Hematopoietic multipotent progenitor cell (in vitro differentiated cells): ENCODE results near the gene ZNF839. TPM values are rescaled to one million over a fixed set of nuclear protein-coding genes. Genes with fewer than 3 reads are reported as not detected.

Experiments
- DNase-seq, 3 donors: peaks; one replicate each; pipeline ENCODE4 v3.0.0-alpha.2; 2011 to 2015; ENCODE audit warnings: low read depth in 2 of 3, low spot score in 2 of 3
- total RNA-seq: library from RNA; depleted of rRNA; stranded (reverse); fragments of >200 nt; gene quantifications from one replicate; pipeline ENCODE4 v1.2.3, GENCODE V29; 2012

Gene ZNF839
- total RNA-seq, 1 donor = 8.3 TPM

GRCh38 chr14:102371361-102371760 is 51.8 kb downstream of the ZNF839 start:
- DNase-seq = no peak

GRCh38 chr14:102373110-102373509 is 53.6 kb downstream of the ZNF839 start:
- DNase-seq = no peak

GRCh38 chr14:102374264-102374663 is 54.7 kb downstream of the ZNF839 start:
- DNase-seq = no peak

- no peak for DNase-seq
Observed at GRCh38 chr14:102375119-102375518, 55.6 kb downstream of the ZNF839 start.

- DNase-seq = no peak
Observed at GRCh38 chr14:102377696-102378095, 58.1 kb downstream of the ZNF839 start.

- no peak for DNase-seq
Observed at GRCh38 chr14:102378830-102379229, 59.3 kb downstream of the ZNF839 start.

GRCh38 chr14:102387086-102387485 is 67.5 kb downstream of the ZNF839 start:
- no peak for DNase-seq

GRCh38 chr14:102389246-102389645 is 69.7 kb downstream of the ZNF839 start:
- no peak for DNase-seq

- no peak for DNase-seq
Observed at GRCh38 chr14:102390064-102390855, 70.7 kb downstream of the ZNF839 start.

Other genes starting within 250 kb of the ZNF839 start
- 179 TPM for gene HSP90AA1, start 232.7 kb upstream of the ZNF839 start, total RNA-seq
- 16.4 TPM for gene WDR20, start 179.8 kb upstream of the ZNF839 start, total RNA-seq
- 12.9 TPM for gene MOK, start 14.6 kb upstream of the ZNF839 start, total RNA-seq
- gene CINP, start 43.1 kb downstream of the ZNF839 start, total RNA-seq = 24.5 TPM
- gene TECPR2, start 43.2 kb downstream of the ZNF839 start, total RNA-seq = 9.4 TPM
- gene ANKRD9, start 190.0 kb downstream of the ZNF839 start, total RNA-seq = 6.2 TPM